ENCODE measurements around the gene ADAMTS16.

Gene ADAMTS16

DNA sequence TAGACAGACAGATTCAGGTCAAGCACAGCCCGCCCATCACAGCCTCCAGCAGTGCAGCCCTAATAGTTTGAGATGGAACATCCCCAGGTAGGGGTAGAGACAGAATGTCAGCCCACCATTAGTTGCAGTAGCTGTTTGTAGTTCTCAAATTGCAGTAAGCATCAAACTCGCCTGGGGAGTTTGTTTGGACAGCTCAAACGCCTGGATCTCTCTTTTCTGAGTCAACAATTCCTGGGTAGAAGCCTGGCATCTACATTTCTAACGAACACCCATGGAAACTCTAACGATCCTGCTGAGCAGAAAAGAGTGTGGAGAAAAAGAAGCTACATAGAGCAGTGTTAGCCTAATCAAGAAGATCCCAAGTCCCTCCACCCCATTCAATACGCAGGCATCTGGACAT is 59.4 kb downstream of the ADAMTS16 start:
- in situ Hi-C loops (cut with HindIII; ENCODE audit: low pct_unique_long_range_greater_than_20kb, low sequenced_read_pairs), result no loop called here
- TF ChIP-seq JUND (IDR thresholded peaks at IDR 0.05; ENCODE audit: low read depth), result no peak
- no peak for DNase-seq (ENCODE audit: low read depth in 1 of 2, low spot score in 1 of 2)

DNA sequence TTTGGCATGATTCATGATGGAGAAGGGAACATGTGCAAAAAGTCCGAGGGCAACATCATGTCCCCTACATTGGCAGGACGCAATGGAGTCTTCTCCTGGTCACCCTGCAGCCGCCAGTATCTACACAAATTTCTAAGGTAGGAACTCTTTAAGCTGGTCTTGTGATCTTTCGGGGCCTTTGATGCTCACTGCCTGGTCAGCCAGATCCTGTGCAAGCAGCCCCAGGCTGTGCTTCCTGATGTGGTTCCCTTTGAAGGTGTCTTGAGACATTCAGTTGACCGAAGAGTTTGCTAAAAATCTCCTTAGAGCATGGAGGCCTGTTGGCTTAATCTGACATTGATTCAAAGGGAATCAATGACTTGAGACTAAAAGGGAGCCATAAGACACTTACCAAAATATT is 60.0 kb downstream of the ADAMTS16 start:
- in situ Hi-C loops (cut with HindIII; ENCODE audit: low pct_unique_long_range_greater_than_20kb, low sequenced_read_pairs), result no loop called here
- no peak for TF ChIP-seq JUND (IDR thresholded peaks at IDR 0.05; ENCODE audit: low read depth)
- no peak for DNase-seq (ENCODE audit: low read depth in 1 of 2, low spot score in 1 of 2)

DNA sequence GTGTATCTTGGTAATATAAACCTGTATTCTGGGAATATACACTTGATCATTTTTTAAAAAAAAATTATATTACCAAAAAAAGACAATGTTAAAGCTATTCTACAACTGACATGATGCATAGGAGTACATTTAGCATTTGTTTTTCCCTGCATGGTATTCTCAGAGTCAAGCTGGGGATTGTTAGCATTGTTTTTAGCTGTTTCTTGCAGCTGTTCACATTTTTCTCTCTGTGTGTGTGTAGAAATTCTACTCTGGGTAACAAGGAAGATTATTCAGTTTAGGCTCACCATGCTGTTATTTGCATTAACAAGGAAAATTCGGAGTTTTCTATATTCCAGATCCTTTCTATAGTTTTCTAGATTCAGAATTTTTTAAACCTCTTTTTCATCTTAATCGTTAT is 62.2 kb downstream of the ADAMTS16 start:
- in situ Hi-C loops (cut with HindIII; ENCODE audit: low pct_unique_long_range_greater_than_20kb, low sequenced_read_pairs), result no loop called here
- no peak for DNase-seq (ENCODE audit: low read depth in 1 of 2, low spot score in 1 of 2)
- no peak for TF ChIP-seq JUND (IDR thresholded peaks at IDR 0.05; ENCODE audit: low read depth)

DNA sequence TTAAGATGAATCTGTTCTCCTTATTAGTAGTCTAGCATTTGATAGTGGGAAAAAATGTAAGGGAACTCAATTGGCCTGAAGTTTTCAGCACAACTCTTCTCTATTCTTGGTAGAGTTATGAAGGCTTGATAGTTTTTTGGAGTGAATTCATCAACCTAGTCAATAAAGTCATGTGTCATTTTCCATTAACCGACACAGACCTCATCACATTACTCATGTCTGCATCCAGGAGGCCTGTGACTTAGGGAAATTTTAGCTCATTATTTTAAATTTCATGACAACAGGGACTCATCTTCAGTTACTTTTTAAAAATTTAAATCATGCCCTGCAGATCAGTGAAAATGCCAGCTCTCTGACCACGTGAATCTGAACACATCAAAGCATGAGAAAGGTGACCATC is 63.3 kb downstream of the ADAMTS16 start:
- in situ Hi-C loops (cut with HindIII; ENCODE audit: low pct_unique_long_range_greater_than_20kb, low sequenced_read_pairs), result no loop called here
- DNase-seq (ENCODE audit: low read depth in 1 of 2, low spot score in 1 of 2), result no peak
- TF ChIP-seq JUND (IDR thresholded peaks at IDR 0.05; ENCODE audit: low read depth), result no peak

DNA sequence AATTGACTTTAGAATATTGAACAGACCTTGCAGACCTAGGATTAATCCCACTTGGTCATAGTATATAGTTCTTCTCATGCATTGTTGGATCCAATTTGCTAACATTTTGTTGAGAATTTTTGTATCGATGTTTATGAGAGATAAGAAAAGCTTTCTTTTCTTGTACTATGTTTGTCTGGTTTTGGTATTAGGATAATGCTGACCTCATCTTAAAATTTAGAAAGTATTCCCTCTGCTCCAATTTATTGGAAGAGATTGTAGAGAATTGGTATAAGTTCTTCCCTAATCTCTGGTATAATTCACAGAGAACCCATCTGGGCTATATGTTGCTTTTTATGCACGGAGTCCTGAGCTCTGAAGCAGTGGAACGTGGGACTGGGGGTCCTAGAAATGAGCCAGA is 67.7 kb downstream of the ADAMTS16 start:
- TF ChIP-seq JUND (IDR thresholded peaks at IDR 0.05; ENCODE audit: low read depth), result no peak
- in situ Hi-C loops (cut with HindIII; ENCODE audit: low pct_unique_long_range_greater_than_20kb, low sequenced_read_pairs), result no loop called here
- no peak for DNase-seq (ENCODE audit: low read depth in 1 of 2, low spot score in 1 of 2)

DNA sequence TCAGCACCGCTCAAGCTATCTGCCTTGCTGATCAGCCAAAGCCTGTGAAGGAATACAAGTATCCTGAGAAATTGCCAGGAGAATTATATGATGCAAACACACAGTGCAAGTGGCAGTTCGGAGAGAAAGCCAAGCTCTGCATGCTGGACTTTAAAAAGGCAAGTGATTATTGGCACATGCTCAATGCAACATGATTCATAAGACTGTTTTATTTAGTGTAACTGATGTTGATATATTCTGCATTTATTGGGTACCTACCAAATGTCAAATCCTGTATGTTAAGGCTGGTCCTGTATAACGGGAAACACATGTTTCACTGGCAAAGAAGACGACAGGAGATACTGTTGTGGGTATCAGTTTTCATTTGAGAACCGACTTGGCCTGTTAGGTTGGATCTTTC is 69.0 kb downstream of the ADAMTS16 start:
- in situ Hi-C loops (cut with HindIII; ENCODE audit: low pct_unique_long_range_greater_than_20kb, low sequenced_read_pairs), result no loop called here
- no peak for TF ChIP-seq JUND (IDR thresholded peaks at IDR 0.05; ENCODE audit: low read depth)

DNA sequence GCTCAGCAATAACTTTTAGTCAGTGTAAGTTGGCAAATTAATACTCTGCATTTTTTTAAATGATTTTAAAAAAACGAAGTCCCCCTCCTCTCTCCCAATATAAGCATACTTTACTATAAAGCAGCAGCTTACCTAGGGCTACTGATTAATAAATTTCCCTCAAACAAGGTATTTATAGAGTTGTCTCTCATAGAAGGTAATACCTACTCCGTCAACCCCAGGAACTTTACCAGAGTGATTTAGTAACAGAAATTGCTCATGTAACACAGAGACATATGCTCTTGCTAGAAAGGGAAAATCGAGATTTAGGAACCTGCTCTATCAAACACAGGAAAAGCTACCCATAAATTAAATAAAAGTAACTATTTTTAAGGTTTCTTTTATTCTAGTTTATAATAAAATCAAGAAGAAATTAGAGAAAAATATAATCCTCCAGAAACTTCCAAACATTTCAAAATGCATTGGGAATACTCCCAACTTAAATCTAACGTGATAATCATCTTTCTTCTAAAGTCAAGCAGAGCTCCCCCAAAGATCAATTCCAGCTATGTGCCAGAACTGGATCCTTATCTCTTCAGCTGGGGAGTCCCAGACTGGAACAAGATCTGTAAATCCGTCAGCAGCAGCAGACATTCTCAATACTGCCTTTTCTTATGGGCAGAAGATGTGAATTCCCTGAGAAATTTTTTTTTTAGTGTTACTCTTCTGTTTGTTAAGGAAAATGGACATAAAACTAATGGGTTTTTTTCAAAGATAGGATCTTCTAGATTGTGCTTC is 69.6 kb downstream of the ADAMTS16 start:
- no peak for DNase-seq (ENCODE audit: low read depth in 1 of 2, low spot score in 1 of 2)
- TF ChIP-seq JUND (IDR thresholded peaks at IDR 0.05; ENCODE audit: low read depth), result no peak
- in situ Hi-C loops (cut with HindIII; ENCODE audit: low pct_unique_long_range_greater_than_20kb, low sequenced_read_pairs), result no loop called here

More for the DNA sequence above, 69.0 kb downstream of the ADAMTS16 start:
- no peak for DNase-seq (ENCODE audit: low read depth in 1 of 2, low spot score in 1 of 2)

DNA sequence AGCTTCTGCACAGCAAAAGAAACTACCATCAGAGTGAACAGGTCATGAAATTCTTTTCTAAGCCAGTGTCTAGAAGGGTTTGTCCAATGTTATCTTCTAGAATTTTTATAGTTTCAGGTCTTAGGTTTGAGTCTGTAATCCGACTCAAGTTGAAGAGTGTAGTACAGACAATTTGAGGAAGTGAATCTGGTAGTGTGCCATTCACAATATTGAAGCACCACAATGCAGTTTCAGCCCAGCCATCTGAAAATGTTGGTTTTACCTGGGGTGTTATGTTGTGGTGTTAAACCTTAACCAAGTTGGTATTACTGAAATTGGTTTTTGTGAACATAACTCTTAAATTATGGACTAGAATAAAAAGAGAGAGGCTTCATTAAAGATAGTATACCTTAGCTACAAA is 77.2 kb downstream of the ADAMTS16 start:
- DNase-seq (ENCODE audit: low read depth in 1 of 2, low spot score in 1 of 2), result no peak
- TF ChIP-seq JUND (IDR thresholded peaks at IDR 0.05; ENCODE audit: low read depth), result no peak
- in situ Hi-C loops (cut with HindIII; ENCODE audit: low pct_unique_long_range_greater_than_20kb, low sequenced_read_pairs), result no loop called here

DNA sequence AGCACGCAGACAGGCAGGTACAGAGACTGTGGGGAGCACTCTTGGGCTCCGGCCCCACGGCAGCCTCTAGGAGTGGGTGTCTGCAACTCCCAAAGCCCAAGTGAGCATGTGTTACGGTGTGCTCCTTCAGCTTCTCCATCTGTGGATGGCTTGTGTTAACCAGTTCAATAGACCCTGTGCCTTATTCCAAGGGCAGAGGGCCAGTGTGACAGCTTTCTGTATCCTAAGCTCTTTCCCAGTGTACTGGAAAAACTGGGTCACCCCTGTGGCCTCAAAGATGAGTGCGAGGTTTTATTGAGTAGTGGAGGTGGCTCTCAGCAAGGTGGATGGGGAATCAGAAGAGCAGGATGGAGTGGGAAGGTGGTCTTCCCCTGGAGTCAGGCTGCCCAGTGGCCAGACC is 78.3 kb downstream of the ADAMTS16 start:
- DNase-seq (ENCODE audit: low read depth in 1 of 2, low spot score in 1 of 2), result no peak
- in situ Hi-C loops (cut with HindIII; ENCODE audit: low pct_unique_long_range_greater_than_20kb, low sequenced_read_pairs), result no loop called here
- no peak for TF ChIP-seq JUND (IDR thresholded peaks at IDR 0.05; ENCODE audit: low read depth)

DNA sequence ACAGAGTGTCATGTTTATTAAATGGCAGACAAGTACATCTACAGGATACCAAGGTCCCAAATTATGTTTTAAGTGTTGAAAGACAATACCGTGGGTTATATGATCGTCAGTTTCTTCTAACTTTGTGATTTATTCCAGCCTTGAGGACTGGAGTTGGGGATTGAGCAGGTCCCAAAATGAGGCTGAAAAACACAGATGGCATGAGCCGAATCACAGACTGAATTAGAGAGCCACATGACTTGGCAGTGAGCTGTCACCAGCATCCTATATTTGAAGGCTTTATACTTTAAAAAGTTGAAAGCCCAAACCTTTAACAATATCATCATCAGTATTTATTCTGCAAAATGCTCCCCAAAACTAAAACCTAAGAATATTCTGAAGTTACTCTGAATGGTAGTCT is 79.4 kb downstream of the ADAMTS16 start:
- TF ChIP-seq JUND (IDR thresholded peaks at IDR 0.05; ENCODE audit: low read depth), result no peak
- no peak for DNase-seq (ENCODE audit: low read depth in 1 of 2, low spot score in 1 of 2)
- in situ Hi-C loops (cut with HindIII; ENCODE audit: low pct_unique_long_range_greater_than_20kb, low sequenced_read_pairs), result no loop called here

DNA sequence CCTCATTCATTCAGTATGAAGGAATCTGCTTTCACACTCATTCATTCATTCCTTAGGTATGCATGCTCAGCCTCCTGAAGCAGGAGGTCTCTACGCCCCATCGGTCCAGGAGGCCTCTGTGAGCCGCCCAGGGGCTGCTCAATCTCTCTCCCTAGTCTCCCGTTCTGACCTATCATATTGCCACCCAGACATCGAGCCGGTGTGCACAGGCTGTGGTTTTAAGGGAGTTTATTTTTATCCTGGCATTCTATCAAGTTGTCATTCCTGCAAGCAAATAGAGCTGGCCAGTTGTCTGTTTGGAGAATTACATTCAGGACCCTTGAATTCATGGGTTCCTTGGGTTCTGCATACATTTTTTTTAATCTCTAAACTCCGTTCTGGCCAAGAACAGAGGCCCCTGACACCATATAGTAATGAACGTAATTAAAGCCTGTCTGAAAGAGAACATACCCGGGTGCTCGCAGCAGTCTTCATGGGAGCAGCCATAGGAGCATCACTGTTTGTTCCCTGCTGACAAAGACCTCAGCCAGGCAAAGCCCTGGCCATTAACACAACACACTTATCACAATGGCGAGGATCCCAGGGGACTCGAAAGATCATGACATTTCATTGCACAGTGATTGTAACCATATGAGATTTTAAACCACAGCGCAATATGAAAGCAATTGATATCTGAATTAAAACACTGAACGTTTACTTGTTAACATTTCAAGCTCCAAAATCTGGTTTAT is 80.9 kb downstream of the ADAMTS16 start:
- DNase-seq (ENCODE audit: low read depth in 1 of 2, low spot score in 1 of 2), result no peak

DNA sequence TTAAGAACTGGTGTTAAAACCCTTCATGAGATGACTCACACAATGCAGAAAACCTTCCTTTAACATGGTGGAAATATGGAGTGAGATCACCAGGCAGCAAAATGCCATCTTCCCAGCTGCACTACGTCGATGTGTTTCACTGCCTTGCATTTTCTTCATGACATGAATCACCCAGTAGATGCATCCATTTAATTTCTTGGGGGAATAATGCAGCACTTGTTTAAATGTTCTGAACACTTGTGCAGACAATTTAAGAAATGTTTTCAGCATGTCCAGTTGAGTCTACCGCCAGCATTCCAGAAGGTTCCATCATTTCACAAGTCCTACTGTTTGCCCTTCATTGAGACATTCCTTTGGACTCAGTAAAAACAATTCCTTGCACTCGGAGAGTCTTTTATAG is 81.6 kb downstream of the ADAMTS16 start:
- no peak for TF ChIP-seq JUND (IDR thresholded peaks at IDR 0.05; ENCODE audit: low read depth)
- in situ Hi-C loops (cut with HindIII; ENCODE audit: low pct_unique_long_range_greater_than_20kb, low sequenced_read_pairs), result no loop called here
- no peak for DNase-seq (ENCODE audit: low read depth in 1 of 2, low spot score in 1 of 2)

More for the DNA sequence above, 80.9 kb downstream of the ADAMTS16 start:
- in situ Hi-C loops (cut with HindIII; ENCODE audit: low pct_unique_long_range_greater_than_20kb, low sequenced_read_pairs), result no loop called here
- TF ChIP-seq JUND (IDR thresholded peaks at IDR 0.05; ENCODE audit: low read depth), result no peak

DNA sequence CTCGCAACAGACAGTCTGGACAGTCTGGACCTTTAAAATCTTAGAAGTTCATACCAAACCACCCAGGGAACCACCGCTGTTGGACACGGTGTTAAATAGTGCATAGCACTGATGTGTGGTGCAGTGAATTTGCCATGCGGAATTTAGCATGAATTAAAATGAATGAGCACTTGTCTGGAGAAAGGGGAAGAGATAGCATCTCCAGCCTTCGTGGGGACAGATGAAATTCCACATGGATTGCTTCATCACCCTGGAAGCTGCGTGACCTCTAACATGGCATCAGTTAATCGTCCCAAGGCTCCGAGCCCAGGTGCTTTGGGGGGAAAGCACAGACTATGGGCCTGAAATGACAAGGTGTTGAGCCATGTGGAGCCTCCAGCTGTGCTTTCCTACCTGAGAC is 91.4 kb downstream of the ADAMTS16 start:
- in situ Hi-C loops (cut with HindIII; ENCODE audit: low pct_unique_long_range_greater_than_20kb, low sequenced_read_pairs), result no loop called here
- no peak for DNase-seq (ENCODE audit: low read depth in 1 of 2, low spot score in 1 of 2)
- TF ChIP-seq JUND (IDR thresholded peaks at IDR 0.05; ENCODE audit: low read depth), result no peak

Measured in T47D (cell line).